Forelimb muscle (tissue), 1 donor: ENCODE results near the gene EIF5B. TPM values are rescaled to one million over a fixed set of nuclear protein-coding genes. Genes with fewer than 3 reads are reported as not detected.

ENCODE experiments used
- DNase-seq: peaks from one replicate; pipeline ENCODE4 v3.0.0-alpha.2; 2013; ENCODE audit warnings: low read depth
- polyA plus RNA-seq: library from polyadenylated mRNA; unstranded; fragments of 120-200 nt; gene quantifications from one replicate; pipeline ENCODE4 v1.2.1, GENCODE V29; 2013; ENCODE audit not compliant: insufficient read length

Gene EIF5B
- polyA plus RNA-seq, 1 donor = 53.9 TPM

GRCh38 chr2:99373144-99373543, 36.0 kb downstream of the EIF5B start:
- DNase-seq = no peak

DNA sequence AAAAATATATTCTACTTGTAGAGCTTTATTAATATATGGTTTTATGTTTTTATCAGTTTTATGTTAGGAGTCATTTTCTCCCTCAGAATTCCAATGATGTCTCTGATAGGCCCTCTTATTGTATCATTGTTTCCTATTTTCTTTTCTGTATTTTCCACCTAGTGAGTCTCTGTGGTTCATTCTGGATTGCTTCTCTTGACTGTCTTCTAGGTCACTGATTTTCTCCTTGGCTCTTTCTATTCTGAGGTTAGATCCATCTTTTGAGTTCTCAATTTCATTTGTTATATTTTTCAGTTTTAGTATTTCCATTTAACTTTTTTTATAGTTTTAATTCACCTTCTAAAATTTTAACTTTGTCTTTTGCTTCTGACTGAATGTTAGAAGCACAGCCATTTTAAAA, 37.6 kb downstream of the EIF5B start:
- DNase-seq = no peak

DNA sequence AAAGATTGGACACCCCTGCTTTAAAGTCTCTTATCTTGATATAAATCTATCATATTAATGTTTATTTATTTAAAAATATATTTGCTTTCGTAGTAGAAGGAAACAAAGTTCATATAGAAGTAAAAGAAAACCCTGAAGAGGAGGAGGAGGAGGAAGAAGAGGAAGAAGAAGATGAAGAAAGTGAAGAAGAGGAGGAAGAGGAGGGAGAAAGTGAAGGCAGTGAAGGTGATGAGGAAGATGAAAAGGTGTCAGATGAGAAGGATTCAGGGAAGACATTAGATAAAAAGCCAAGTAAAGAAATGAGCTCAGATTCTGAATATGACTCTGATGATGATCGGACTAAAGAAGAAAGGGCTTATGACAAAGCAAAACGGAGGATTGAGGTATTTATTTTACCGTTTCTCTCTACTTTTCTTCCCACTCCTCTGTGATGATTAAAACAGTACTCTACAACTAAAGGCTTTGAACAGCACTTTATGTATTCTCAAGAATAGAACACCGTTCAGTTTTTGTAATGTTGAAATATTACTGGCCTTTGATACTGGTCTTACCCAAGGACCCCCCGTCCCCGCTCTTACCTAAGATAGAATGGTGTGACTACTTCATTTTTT, 39.2 kb downstream of the EIF5B start:
- no peak for DNase-seq

DNA sequence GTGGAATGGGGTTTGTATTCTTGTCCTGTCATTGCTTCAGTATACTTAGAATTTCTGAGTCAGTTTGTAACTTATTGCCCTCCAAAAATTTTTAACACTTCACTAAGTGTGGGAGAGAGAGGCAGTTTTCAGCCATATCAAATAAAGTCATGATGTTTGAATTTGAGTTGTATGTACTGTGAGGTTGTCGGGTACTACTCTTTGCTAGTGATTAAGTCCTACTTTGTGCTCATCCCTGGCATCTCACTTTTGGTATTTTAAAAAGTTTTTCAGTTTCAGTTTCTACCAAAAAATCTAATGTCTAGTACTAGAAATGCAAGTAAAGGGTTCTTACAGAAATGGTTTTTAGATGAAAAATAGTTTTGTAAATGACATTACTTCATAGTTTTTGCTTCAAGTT, 40.7 kb downstream of the EIF5B start:
- DNase-seq = no peak

DNA sequence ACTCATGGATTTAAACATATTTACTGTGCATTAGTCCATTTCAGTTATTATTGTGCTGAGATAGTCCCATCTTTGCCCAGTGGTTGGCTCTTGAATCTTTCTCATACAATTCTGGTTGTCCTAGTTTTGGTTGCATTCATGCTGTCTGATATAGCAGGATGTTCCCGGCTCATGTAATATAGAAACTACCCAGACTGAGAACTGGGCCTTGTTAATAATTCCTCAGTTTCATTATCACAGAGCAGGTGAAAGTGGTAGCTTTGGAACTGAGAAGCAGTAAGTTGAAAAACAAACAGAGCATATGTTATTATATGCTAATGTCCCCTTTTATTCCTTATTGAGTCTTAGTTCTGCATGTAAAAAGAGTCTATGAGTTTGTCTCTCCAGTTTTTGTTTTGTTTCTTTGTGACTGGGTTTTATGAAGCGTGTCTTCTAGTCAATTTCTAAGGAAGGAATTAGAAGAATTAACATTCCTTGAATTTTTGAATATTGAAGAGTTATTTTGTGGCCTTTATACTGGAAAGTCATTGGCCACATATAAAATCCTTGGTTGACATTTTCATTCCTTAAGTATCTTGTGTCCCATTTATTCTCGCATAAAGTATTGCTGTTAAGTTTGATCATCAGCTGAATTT, 43.3 kb downstream of the EIF5B start:
- no peak for DNase-seq

DNA sequence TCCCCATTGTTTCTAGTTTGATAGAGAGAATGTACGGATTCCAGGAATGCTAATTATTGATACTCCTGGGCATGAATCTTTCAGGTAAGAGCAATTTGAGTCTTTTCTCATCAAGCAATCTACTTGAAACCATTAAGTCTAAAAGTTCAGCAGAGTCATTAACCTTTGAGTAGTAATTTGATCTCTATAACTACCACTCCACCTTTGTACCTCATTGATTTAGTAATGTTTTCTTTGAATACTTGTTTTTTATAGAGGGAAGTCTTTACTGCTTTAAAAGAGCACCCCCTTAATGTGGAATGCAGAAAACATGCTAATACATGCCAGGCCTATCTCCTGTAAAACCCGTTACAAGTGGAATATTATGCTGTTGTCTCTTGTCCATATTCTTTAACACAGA, 45.0 kb downstream of the EIF5B start:
- no peak for DNase-seq

GRCh38 chr2:99386011-99386410, 48.8 kb downstream of the EIF5B start:
- no peak for DNase-seq

GRCh38 chr2:99388892-99389291, 51.7 kb downstream of the EIF5B start:
- DNase-seq = no peak

GRCh38 chr2:99389371-99389770, 52.2 kb downstream of the EIF5B start:
- no peak for DNase-seq

DNA sequence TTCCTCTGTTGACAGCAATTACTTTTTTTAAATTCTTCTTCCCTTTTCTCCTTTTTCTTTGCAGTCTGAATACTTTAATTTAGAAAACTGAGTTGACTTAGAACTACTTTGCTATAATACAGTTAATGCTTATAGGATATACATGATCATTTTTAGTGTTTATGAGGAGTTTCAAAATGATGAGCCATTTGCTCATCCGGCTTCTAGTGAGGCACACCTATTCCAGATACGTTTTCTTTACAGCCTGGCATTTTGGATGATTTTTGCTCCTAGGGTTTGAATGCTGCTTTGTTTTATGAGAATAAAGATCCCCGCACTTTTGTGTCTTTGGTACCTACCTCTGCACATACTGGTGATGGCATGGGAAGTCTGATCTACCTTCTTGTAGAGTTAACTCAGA, 52.8 kb downstream of the EIF5B start:
- no peak for DNase-seq

DNA sequence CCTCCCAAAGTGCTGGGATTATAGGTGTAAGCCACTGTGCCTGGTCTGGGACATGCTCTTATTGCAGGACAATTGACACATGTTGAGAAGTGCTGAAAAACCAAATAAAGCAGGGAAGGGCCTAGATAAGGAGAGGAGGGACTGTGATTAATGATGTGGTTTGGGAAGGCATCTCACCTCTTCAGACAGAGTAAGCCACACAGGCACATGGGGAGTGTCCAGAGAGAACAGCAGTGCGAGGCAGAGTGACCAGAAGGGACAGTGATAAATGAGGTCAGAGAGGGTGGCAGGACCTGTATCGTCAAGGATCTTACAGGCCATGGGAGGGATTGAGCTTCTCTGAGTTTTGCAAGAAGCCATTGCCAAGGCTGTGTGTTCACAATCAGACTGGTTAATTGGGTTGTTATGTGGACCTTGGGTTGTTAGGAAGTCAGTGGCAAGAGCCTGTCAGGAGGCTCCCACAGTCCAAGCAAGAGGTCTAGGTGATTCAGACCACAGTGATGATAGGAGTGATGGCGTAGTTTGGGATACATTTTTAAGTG, 58.5 kb downstream of the EIF5B start:
- no peak for DNase-seq

GRCh38 chr2:99397266-99397920, 60.2 kb downstream of the EIF5B start:
- DNase-seq = no peak

DNA sequence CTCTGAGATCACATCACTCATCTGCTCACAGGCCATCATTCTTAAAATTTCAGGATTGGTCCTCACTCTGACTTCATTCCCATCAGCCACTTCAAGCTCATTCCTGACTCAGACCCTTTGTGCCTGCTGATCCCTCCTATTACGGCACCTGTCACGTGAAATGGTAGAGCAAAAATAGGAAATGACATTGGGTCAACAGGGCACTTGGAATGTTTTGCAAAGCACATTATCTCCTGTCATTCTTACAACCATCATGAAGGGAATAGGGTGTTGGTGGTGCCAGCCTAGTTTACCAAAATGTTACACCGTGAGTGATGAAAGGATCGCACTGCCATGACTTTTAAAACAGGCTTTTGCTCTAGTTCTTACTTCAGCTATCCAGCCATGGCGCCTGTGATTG, 61.1 kb downstream of the EIF5B start:
- no peak for DNase-seq

DNA sequence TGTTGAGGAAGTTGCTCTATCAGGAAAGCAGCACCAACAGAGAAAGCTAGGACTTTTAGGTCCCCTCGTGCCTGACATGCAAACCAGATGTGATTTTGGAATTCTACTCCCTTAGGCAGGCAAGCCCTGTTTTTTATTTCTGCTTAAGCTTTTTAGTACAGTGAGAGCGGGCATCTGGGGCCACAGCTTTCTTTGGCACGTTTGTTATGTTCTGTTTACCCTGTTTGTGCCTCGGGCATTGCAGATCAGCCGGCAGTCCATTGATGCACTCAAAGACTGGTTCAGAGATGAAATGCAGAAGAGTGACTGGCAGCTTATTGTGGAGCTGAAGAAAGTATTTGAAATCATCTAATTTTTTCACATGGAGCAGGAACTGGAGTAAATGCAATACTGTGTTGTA, 61.9 kb downstream of the EIF5B start:
- no peak for DNase-seq

- no peak for DNase-seq
Measured at GRCh38 chr2:99399795-99400194, 62.6 kb downstream of the EIF5B start.

DNA sequence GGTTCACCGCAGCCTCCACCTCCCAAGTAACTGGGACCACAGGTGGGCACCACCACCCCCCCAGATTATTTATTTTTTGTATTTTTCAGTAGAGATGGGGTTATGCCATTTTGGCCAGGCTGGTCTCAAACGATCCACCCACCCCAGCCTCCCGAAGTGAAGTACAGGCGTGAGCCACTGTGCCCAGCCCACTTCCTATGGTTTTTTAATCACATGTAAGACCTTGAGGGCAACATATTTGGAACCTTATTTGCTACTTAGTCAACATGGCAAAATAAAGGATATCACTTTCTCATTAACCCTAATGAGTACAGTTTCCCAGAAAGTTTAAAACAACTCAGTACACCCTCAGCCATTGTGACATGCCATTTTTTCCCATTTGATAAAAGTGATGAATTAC, 64.7 kb downstream of the EIF5B start:
- DNase-seq = no peak

DNA sequence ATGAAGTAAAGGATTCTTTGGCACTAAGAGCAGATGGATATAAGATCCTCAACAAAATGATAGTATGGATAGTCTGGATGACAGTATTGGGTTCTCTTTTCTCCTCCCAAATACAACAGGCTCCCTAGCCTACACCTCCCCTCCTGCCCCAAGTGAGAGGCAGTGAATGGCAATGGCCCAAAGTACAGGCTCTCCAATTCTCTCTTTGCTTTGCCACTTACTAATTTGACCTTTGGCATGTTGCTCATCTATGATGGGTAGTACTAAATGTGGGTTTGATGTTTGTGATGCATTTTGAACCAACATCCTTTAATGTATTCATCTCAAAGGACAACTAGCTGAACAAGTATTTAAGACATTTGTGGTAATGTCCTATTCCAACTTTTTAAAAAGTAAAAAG, 65.9 kb downstream of the EIF5B start:
- no peak for DNase-seq

GRCh38 chr2:99403524-99403923, 66.3 kb downstream of the EIF5B start:
- DNase-seq = no peak

- no peak for DNase-seq
Measured at GRCh38 chr2:99404039-99404796, 67.0 kb downstream of the EIF5B start.

- no peak for DNase-seq
Measured at GRCh38 chr2:99404797-99405669, 67.8 kb downstream of the EIF5B start.

GRCh38 chr2:99406137-99406536, 68.9 kb downstream of the EIF5B start:
- DNase-seq = no peak
